GM13976 (cell line): ENCODE measurements around the gene ZSWIM5.
"Not testable (repeated sequence)": the region's sequence is repeated elsewhere in the genome, so short reads cannot be mapped to it uniquely, and the experiment has no call there.

Experiments used
- DNase-seq: peaks from one replicate; pipeline ENCODE4 v3.0.0; 2012; ENCODE audit warnings: low spot score
- in situ Hi-C: fragments of 300-500 bp; cut with MboI; formaldehyde crosslinking; loops from one replicate; pipeline ENCODE4 v1.12.0; 2022; ENCODE audit warnings: low sequenced_read_pairs, mixed read lengths, inconsistent platforms; ENCODE audit not compliant: unreplicated experiment
- TF ChIP-seq, protein P1 (sequence below): IDR thresholded peaks from 2 replicates; pipeline ENCODE4 v1.5.1; 2012; ENCODE audit warnings: borderline replicate concordance, mild to moderate bottlenecking; ENCODE audit not compliant: insufficient read depth; ENCODE audit errors: extremely low read depth, missing control alignments, control extremely low read depth

The ZSWIM5 gene

DNA sequence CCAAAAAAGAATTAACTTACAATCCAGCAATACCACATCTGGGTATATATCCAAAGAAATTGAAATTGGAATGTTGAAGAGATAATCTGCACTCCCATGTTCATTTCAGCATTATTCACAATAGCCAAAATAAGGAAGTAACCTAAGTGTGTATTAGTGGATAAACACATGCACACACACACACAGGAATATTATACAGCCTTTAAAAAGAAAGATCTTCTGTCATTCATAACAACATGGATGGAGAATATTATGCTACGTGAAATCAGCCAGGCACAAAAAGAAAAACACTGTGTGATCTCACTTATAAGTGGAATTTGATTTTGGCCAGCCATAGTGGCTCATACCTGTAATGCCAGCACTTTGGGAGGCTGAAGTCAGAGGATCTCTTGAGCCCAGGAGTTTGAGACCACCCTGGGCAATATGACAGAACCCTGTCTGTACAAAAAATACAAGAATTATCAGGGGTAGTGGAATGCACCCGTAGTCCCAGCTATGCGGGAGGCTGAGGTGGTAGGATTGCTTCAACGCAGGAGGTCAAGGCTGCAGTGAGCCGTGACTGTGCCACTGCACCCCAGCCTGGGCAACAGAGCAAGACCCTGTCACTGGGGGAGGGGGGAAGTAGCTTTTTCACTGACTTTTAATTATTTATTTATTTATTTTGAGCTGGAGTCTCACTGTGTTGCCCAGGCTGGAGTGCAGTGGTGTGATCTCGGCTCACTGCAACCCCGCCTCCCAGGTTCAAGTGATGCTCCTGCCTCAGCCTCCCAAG lies 210.8 kb downstream of the ZSWIM5 start:
- no peak for DNase-seq
- in situ Hi-C loops, result no loop called here
- TF ChIP-seq, protein P1, sequence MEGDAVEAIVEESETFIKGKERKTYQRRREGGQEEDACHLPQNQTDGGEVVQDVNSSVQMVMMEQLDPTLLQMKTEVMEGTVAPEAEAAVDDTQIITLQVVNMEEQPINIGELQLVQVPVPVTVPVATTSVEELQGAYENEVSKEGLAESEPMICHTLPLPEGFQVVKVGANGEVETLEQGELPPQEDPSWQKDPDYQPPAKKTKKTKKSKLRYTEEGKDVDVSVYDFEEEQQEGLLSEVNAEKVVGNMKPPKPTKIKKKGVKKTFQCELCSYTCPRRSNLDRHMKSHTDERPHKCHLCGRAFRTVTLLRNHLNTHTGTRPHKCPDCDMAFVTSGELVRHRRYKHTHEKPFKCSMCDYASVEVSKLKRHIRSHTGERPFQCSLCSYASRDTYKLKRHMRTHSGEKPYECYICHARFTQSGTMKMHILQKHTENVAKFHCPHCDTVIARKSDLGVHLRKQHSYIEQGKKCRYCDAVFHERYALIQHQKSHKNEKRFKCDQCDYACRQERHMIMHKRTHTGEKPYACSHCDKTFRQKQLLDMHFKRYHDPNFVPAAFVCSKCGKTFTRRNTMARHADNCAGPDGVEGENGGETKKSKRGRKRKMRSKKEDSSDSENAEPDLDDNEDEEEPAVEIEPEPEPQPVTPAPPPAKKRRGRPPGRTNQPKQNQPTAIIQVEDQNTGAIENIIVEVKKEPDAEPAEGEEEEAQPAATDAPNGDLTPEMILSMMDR, result no peak

- in situ Hi-C loops, result no loop called here
- TF ChIP-seq, protein P1, result no peak
- no peak for DNase-seq
Measured at GRCh38 chr1:44994309-44994898, 212.0 kb downstream of the ZSWIM5 start.

GRCh38 chr1:44988531-44989156 lies 217.8 kb downstream of the ZSWIM5 start:
- in situ Hi-C loops, result no loop called here
- no peak for DNase-seq
- TF ChIP-seq, protein P1, result no peak

DNA sequence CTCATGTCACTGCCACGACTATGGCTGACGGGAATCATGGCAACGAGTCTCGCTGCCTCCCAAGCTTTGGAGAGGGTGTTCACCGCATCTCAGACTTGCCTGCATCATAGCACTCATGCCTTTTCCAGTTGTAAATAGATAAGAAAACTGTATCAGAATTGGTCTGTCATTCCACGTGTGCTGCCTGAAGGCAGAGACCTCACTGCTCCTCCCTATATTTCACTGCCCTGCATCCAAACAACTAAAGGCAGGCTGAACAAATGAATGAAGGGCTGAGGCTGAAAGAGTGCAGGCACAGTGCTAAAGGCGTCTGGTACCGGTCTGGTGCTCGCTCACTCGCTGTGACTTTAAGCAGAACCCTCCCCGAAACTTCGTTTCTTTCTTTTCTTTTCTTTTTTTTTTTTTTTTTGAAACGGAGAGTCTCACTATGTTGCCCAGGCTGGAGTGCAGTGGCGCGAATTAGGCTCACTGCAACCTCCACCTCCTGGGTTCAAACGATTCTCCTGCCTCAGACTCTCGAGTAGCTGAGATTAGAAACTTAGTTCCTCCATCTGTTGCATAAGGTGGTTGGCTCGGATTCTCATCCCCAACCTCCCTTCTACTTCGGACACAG lies 220.6 kb downstream of the ZSWIM5 start:
- TF ChIP-seq, protein P1, result no peak
- DNase-seq, result no peak

DNA sequence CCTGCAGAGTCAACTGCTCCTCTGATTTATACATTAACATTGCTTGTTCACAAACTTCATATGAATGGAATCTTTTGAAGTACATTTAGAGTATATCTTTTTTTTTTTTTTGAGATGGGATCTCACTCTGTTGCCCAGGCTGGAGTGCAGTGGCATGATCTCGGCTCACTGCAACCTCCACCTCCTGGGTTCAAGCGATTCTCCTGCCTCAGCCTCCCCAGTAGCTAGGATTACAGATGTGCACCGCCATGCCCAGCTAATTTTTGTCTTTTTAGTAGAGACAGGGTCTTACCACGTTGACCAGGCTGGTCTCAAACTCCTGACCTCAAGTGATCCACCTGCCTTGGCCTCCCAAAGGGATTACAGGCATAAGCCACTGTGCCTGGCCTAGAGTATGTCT lies 229.0 kb downstream of the ZSWIM5 start:
- in situ Hi-C loops, DNase-seq: not testable (repeated sequence)

More for the DNA sequence above, 220.6 kb downstream of the ZSWIM5 start:
- in situ Hi-C loops, result no loop called here

- DNase-seq, result no peak
- in situ Hi-C loops, result no loop called here
- TF ChIP-seq, protein P1, result no peak
Measured at GRCh38 chr1:44976252-44976651, 230.2 kb downstream of the ZSWIM5 start.
